Measurements from ENCODE around the gene PLOD2. TPM values are rescaled to one million over a fixed set of nuclear protein-coding genes. Genes with fewer than 3 reads are reported as not detected.

Gene PLOD2
- total and polyA plus RNA-seq, 2 of the 4 experiments (the other 2 are of a cell fraction): 84.0 to 117 TPM

GRCh38 chr3:146161663-146162002 lies 649 bp upstream of the PLOD2 start:
- TSS peak; percentile 91 for BruUV-seq (replicated peaks)
- Histone ChIP-seq H2AK5ac (ENCODE audit: low read depth, low read length) (peak overlapping the region; percentile 85), H4K8ac (ENCODE audit: low read depth in 2 of 2, low read length in 2 of 2) (peak overlapping the region; percentile 83 to 97), H3K4me1 (ENCODE audit: control insufficient read depth, insufficient read depth, low read length) (peaks cover 17% of the 10 kb centered on the region), H2AFZ (replicated peaks; ENCODE audit: low read length, poor library complexity) (peak overlapping the region; percentile 92), H3K23ac (ENCODE audit: low read depth, low read length) (peak overlapping the region; percentile 98), H4K20me1 (ENCODE audit: insufficient read depth, low read length) (peaks cover 8% of the 10 kb centered on the region), H3K4me3 (ENCODE audit: insufficient read depth, low read depth, low read length) (peak overlapping the region; percentile 91), H3K27me3 (ENCODE audit: control insufficient read depth, insufficient read depth, low read length) (no peaks in the 10 kb centered on the region), H2BK5ac (ENCODE audit: low read depth, low read length, poor library complexity, severe bottlenecking) (peak overlapping the region; percentile 75), H2BK120ac (ENCODE audit: low read depth, low read length) (peak overlapping the region; percentile 88), H3K27ac (ENCODE audit: insufficient read depth, low read length) (peak overlapping the region; percentile 94), H3K4ac (ENCODE audit: low read depth, low read length) (peak overlapping the region; percentile 88), H2BK15ac (ENCODE audit: low read depth, low read length) (peak overlapping the region; percentile 54; the same call in 2 of the 3 replicates), H3K79me1 (ENCODE audit: low read depth in 1 of 2, low read length in 2 of 2) (peaks cover 4 to 30% of the 10 kb centered on the region in 2 experiments; a peak in 3 of 4 replicates), H2AK9ac (replicated peaks; ENCODE audit: low read depth, low read length, poor library complexity) (peak overlapping the region; percentile 85), H3K9me1 (ENCODE audit: insufficient read depth, low read length) (peaks cover 12% of the 10 kb centered on the region), H3K14ac (replicated peaks; ENCODE audit: low read depth, low read length) (peak overlapping the region; percentile 95), H3K9me3 (ENCODE audit: control insufficient read depth, insufficient read depth, low read length) (no peaks in the 10 kb centered on the region), H3K36me3 (ENCODE audit: control insufficient read depth, insufficient read depth, low read length) (no peaks in the 10 kb centered on the region), H3K4me2 (ENCODE audit: low read depth, low read length) (peak overlapping the region; percentile 84), H4K5ac (ENCODE audit: low read depth, low read length) (peak overlapping the region; percentile 78), H2BK20ac (ENCODE audit: low read depth, low read length) (peak overlapping the region; percentile 44), H3K18ac (ENCODE audit: low read depth, low read length) (peak overlapping the region; percentile 68), H3K9ac (ENCODE audit: low read depth, low read length) (peak overlapping the region; percentile 94), H3K56ac (ENCODE audit: extremely low read depth, insufficient read depth, low read length) (peak overlapping the region; percentile 93), H4K91ac (ENCODE audit: insufficient read depth, low read depth, low read length) (peak overlapping the region; percentile 94)
- intact Hi-C loops (cut with micrococcal nuclease): loop anchor here (1.0 to 5.0 kb wide), 2 partner anchors 26 to 34 kb away; no protein-coding TSS in a partner anchor
- ChIA-PET CTCF (interaction anchor here (0.6 to 1.3 kb wide), 2 partner anchors 166 to 627 kb away, joined by 4 to 5 read pairs; no protein-coding TSS in a partner anchor), POLR2A (ENCODE audit: unreplicated experiment) (interaction anchor here (0.7 to 2.8 kb wide), 2 partner anchors 9 to 97 kb away, joined by 4 to 9 read pairs; no protein-coding TSS in a partner anchor)
- 0% methylated on average over 9 of the region's 15 CpGs; no CpG with 5 or more reads in 1 of the 2 experiments for WGBS, 2 experiments (ENCODE audit: extremely low coverage in 2 of 2, insufficient read length in 1 of 2)
- dilution Hi-C loops (cut with HindIII; ENCODE audit: low sequenced_read_pairs, unreplicated experiment): no loop called here
- peak; percentile 3 for ATAC-seq (ENCODE audit: low read depth)
- in situ Hi-C loops (cut with MboI; ENCODE audit: low sequenced_read_pairs): loop anchor here (5.0 kb wide), 1 partner anchor 94 kb away; no protein-coding TSS in a partner anchor
- DNase-seq: peak; percentile 63
- TF ChIP-seq CHD1 (IDR thresholded peaks at IDR 0.05; ENCODE audit: low read depth, low read length) (0 out of 2 replicates have a peak, but pooled peaks have one; percentile 47), MXI1 (IDR thresholded peaks at IDR 0.05; ENCODE audit: borderline replicate concordance, low read depth, low read length) (peak; percentile 21; the same call in 1 of the 2 replicates), FOS (IDR thresholded peaks at IDR 0.05; ENCODE audit: low read depth, low read length) (no peak)

All from IMR-90 (cell line).